GM19455 (cell line): Measurements from ENCODE around the gene NAGLU.
"Not testable (repeated sequence)": the region's sequence is repeated elsewhere in the genome, so short reads cannot be mapped to it uniquely, and the experiment has no call there.

Experiments
- ATAC-seq: cut with Tn5 transposase; IDR thresholded peaks from one replicate; pipeline ENCODE4 v1.9.1; 2021; ENCODE audit not compliant: unreplicated experiment

NAGLU gene

GRCh38 chr17:42521036-42521435 lies 15.0 kb upstream of the NAGLU start:
- ATAC-seq, result no peak

GRCh38 chr17:42521666-42522262 lies 14.3 kb upstream of the NAGLU start:
- ATAC-seq, result no peak

- no peak for ATAC-seq
Measured at GRCh38 chr17:42522263-42522790, 13.7 kb upstream of the NAGLU start.

GRCh38 chr17:42522798-42523278 lies 13.2 kb upstream of the NAGLU start:
- no peak for ATAC-seq

- ATAC-seq, result no peak
Measured at GRCh38 chr17:42525221-42525620, 10.8 kb upstream of the NAGLU start.

GRCh38 chr17:42526031-42526444 lies 10.0 kb upstream of the NAGLU start:
- ATAC-seq, result no peak

GRCh38 chr17:42527932-42528331 lies 8.1 kb upstream of the NAGLU start:
- ATAC-seq, result no peak

GRCh38 chr17:42529061-42529460 lies 7.0 kb upstream of the NAGLU start:
- no peak for ATAC-seq

- ATAC-seq, result no peak
Measured at GRCh38 chr17:42530952-42531454, 5.0 kb upstream of the NAGLU start.

GRCh38 chr17:42531455-42532354 lies 4.3 kb upstream of the NAGLU start:
- ATAC-seq, result no peak

- ATAC-seq, result no peak
Measured at GRCh38 chr17:42535155-42536047, 640 bp upstream of the NAGLU start.

- ATAC-seq, result peak; percentile 65
Measured at GRCh38 chr17:42536372-42537155, 523 bp downstream of the NAGLU start.

- no peak for ATAC-seq
Measured at GRCh38 chr17:42537156-42537805, 1.2 kb downstream of the NAGLU start.

GRCh38 chr17:42537826-42538451 lies 1.9 kb downstream of the NAGLU start:
- ATAC-seq, result no peak

GRCh38 chr17:42538482-42538881 lies 2.4 kb downstream of the NAGLU start:
- no peak for ATAC-seq

GRCh38 chr17:42540558-42540957 lies 4.5 kb downstream of the NAGLU start:
- ATAC-seq, result not testable (repeated sequence)

GRCh38 chr17:42541041-42541833 lies 5.2 kb downstream of the NAGLU start:
- ATAC-seq, result no peak
